Islet precursor cell (in vitro differentiated cells): ENCODE data around the gene PNMA8A.

Experiments
- DNase-seq: peaks from one replicate; pipeline ENCODE4 v3.0.0-alpha.2; 2018

Gene PNMA8A

GRCh38 chr19:46491975-46492682 lies 20.8 kb upstream of the PNMA8A start:
- DNase-seq = no peak

- no peak for DNase-seq
Measured at GRCh38 chr19:46490774-46491173, 19.4 kb upstream of the PNMA8A start.

- peak; percentile 86 for DNase-seq
Measured at GRCh38 chr19:46489445-46490272, 18.3 kb upstream of the PNMA8A start.

GRCh38 chr19:46488551-46488950 lies 17.2 kb upstream of the PNMA8A start:
- DNase-seq = no peak

- DNase-seq = peak; percentile 87
Measured at GRCh38 chr19:46487802-46488445, 16.6 kb upstream of the PNMA8A start.

- DNase-seq = no peak
Measured at GRCh38 chr19:46487178-46487801, 15.9 kb upstream of the PNMA8A start.

GRCh38 chr19:46486358-46486757 lies 15.0 kb upstream of the PNMA8A start:
- no peak for DNase-seq

GRCh38 chr19:46484656-46485055 lies 13.3 kb upstream of the PNMA8A start:
- no peak for DNase-seq

- DNase-seq = no peak
Measured at GRCh38 chr19:46482631-46483030, 11.3 kb upstream of the PNMA8A start.

- DNase-seq = no peak
Measured at GRCh38 chr19:46481947-46482346, 10.6 kb upstream of the PNMA8A start.

- DNase-seq = no peak
Measured at GRCh38 chr19:46481223-46481848, 10.0 kb upstream of the PNMA8A start.

GRCh38 chr19:46480415-46480814 lies 9.1 kb upstream of the PNMA8A start:
- DNase-seq = peak; percentile 81

GRCh38 chr19:46478356-46478986 lies 7.1 kb upstream of the PNMA8A start:
- no peak for DNase-seq

- no peak for DNase-seq
Measured at GRCh38 chr19:46475986-46476385, 4.6 kb upstream of the PNMA8A start.

GRCh38 chr19:46474211-46474610 lies 2.8 kb upstream of the PNMA8A start:
- DNase-seq = no peak

- no peak for DNase-seq
Measured at GRCh38 chr19:46472592-46472991, 1.2 kb upstream of the PNMA8A start.

GRCh38 chr19:46471811-46472543 lies 614 bp upstream of the PNMA8A start:
- no peak for DNase-seq

- no peak for DNase-seq
Measured at GRCh38 chr19:46470376-46470775, 987 bp downstream of the PNMA8A start.

GRCh38 chr19:46469541-46470185 lies 1.7 kb downstream of the PNMA8A start:
- no peak for DNase-seq

GRCh38 chr19:46466536-46467196 lies 4.7 kb downstream of the PNMA8A start:
- DNase-seq = no peak

GRCh38 chr19:46463516-46463915 lies 7.8 kb downstream of the PNMA8A start:
- no peak for DNase-seq
